GM12875 (cell line): Measurements from ENCODE around the gene ALKAL2.

Experiments
- H3K4me3 ChIP-seq: one replicate; pipeline ENCODE4 v1.5.1; 2011; ENCODE audit warnings: low read depth, low read length, control low read depth
- TF ChIP-seq, protein P1 (sequence below): IDR thresholded peaks from 2 replicates; pipeline ENCODE4 v1.5.1; 2011; ENCODE audit warnings: low read depth, mild to moderate bottlenecking, control low read depth, inconsistent platforms, low read length, moderate library complexity, borderline replicate concordance; ENCODE audit not compliant: insufficient read depth

The ALKAL2 gene

GRCh38 chr2:289362-290089 is 1.6 kb upstream of the ALKAL2 start:
- H3K4me3 ChIP-seq: no peak overlapping the region

DNA sequence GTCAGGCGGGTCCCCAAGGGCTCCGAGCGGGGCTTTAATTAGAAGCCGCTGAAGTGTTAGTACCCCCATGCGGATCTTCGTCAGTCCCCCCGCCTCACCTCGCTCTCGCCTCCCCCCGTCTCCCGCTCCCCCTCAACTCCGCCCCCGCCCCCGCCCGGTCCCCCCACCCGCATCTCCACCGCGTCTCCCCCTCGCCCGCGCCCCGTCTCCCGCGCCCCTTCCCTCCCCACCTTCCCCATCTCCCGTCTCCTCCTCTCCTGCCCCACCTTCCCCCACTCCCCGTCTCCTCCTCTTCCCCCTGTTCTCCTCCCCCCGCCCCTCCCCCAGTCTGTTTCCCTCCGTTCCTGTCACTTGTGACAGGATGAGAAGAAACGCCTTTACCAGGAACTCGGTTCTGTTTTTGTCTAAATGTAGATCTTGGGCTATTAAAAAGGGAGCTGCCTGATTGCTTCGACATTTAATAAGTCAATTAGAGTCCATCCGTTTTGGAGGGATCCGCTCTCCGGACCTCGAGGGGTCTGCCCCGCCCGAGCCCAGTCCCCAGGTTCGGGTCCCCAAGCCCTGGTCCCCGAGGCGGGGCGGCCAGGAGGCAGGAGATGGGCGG is 969 bp upstream of the ALKAL2 start:
- TF ChIP-seq, protein P1, sequence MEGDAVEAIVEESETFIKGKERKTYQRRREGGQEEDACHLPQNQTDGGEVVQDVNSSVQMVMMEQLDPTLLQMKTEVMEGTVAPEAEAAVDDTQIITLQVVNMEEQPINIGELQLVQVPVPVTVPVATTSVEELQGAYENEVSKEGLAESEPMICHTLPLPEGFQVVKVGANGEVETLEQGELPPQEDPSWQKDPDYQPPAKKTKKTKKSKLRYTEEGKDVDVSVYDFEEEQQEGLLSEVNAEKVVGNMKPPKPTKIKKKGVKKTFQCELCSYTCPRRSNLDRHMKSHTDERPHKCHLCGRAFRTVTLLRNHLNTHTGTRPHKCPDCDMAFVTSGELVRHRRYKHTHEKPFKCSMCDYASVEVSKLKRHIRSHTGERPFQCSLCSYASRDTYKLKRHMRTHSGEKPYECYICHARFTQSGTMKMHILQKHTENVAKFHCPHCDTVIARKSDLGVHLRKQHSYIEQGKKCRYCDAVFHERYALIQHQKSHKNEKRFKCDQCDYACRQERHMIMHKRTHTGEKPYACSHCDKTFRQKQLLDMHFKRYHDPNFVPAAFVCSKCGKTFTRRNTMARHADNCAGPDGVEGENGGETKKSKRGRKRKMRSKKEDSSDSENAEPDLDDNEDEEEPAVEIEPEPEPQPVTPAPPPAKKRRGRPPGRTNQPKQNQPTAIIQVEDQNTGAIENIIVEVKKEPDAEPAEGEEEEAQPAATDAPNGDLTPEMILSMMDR: no peak
- no peak overlapping the region for H3K4me3 ChIP-seq

More at GRCh38 chr2:289362-290089, 1.6 kb upstream of the ALKAL2 start:
- TF ChIP-seq, protein P1: no peak

DNA sequence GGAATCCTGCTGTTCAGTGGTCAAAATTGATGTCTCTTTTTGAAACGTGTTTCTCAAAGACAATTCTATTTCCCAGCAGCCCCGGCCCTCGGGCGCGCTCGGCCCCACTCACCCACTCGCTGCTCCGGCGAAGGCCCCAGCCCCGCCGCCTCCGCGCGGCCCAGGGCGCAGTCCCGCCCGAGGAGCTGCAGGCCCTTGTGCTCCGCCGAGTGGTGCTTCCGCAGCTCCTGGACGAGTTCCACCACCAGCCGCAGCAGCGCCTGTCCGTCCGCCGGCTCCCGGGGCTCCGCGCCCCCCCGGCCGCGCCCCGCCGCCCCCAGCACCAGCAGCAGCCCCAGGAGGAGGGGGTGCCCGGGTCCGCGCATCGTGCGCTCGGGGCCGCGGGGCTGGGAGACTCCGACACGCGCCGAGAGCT is 413 bp downstream of the ALKAL2 start:
- no peak overlapping the region for H3K4me3 ChIP-seq
- TF ChIP-seq, protein P1: no peak

- TF ChIP-seq, protein P1: no peak
- no peak overlapping the region for H3K4me3 ChIP-seq
These were observed 1.0 kb downstream of the ALKAL2 start for GRCh38 chr2:286774-287392.

GRCh38 chr2:286035-286434 is 1.9 kb downstream of the ALKAL2 start:
- TF ChIP-seq, protein P1: no peak
- no peak overlapping the region for H3K4me3 ChIP-seq

GRCh38 chr2:285531-285930 is 2.4 kb downstream of the ALKAL2 start:
- H3K4me3 ChIP-seq: no peak overlapping the region
- TF ChIP-seq, protein P1: no peak
